ENCODE results near the gene CRISPLD2.

- TF ChIP-seq CTCF (conservative IDR thresholded peaks at IDR 0.05 in 1 of 2, IDR thresholded peaks at IDR 0.05 in 1 of 2; ENCODE audit: extremely low read depth in 1 of 2, insufficient read depth in 1 of 2, low read depth in 1 of 2, low read length in 2 of 2) (no peak), EZH2 (IDR thresholded peaks at IDR 0.05; ENCODE audit: borderline replicate concordance, low read length) (no peak)
These were observed 74.2 kb downstream of the CRISPLD2 start for GRCh38 chr16:84893849-84894599.
